GM12875 (cell line): ENCODE results near the gene TNS1.

Source experiments
- H3K4me3 ChIP-seq: one replicate; pipeline ENCODE4 v1.5.1; 2011; ENCODE audit warnings: low read depth, low read length, control low read depth
- TF ChIP-seq, protein P1 (sequence below): IDR thresholded peaks from 2 replicates; pipeline ENCODE4 v1.5.1; 2011; ENCODE audit warnings: low read depth, mild to moderate bottlenecking, control low read depth, inconsistent platforms, low read length, moderate library complexity, borderline replicate concordance; ENCODE audit not compliant: insufficient read depth

The TNS1 gene

DNA sequence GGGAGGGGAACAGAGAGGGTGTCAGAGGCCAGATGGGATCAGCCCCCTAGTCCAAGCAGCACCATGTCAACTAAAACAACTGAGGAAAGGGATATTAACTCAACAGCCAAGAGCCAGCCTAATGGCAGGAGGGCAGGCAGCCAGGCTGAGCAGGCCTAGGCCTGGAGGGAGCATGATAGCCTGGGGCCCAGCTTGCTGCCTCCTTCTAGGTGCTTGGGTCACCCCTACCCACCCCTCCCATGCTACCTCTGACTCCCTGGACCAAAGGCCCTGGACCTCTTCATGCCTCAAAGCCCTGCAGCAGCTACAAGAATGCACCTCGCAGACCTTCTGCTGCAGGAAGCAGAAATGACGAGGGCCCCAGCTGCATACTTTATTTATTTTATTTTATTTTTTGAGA lies 22.1 kb upstream of the TNS1 start:
- TF ChIP-seq, protein P1, sequence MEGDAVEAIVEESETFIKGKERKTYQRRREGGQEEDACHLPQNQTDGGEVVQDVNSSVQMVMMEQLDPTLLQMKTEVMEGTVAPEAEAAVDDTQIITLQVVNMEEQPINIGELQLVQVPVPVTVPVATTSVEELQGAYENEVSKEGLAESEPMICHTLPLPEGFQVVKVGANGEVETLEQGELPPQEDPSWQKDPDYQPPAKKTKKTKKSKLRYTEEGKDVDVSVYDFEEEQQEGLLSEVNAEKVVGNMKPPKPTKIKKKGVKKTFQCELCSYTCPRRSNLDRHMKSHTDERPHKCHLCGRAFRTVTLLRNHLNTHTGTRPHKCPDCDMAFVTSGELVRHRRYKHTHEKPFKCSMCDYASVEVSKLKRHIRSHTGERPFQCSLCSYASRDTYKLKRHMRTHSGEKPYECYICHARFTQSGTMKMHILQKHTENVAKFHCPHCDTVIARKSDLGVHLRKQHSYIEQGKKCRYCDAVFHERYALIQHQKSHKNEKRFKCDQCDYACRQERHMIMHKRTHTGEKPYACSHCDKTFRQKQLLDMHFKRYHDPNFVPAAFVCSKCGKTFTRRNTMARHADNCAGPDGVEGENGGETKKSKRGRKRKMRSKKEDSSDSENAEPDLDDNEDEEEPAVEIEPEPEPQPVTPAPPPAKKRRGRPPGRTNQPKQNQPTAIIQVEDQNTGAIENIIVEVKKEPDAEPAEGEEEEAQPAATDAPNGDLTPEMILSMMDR, result no peak
- no peak overlapping the region for H3K4me3 ChIP-seq

DNA sequence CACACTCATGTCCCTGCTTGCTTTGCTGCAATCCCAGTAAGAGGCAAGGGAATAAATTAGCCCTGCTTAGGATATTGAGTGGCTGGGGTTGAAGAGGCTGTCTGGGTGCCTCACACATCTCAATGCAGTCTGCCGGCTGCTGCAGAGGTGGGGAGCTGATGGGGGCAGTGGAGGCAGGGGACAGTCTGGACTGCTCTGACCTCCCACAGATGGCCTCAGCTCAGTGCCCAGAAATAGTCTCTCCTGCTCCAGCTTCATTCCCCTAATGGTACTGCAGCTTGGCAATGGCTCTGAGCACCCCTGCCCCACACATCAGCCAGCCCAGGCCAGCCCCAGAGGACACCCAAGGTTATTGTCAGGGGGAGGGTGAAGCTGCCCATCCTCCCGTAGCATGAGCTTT lies 21.5 kb upstream of the TNS1 start:
- TF ChIP-seq, protein P1, result no peak
- no peak overlapping the region for H3K4me3 ChIP-seq

DNA sequence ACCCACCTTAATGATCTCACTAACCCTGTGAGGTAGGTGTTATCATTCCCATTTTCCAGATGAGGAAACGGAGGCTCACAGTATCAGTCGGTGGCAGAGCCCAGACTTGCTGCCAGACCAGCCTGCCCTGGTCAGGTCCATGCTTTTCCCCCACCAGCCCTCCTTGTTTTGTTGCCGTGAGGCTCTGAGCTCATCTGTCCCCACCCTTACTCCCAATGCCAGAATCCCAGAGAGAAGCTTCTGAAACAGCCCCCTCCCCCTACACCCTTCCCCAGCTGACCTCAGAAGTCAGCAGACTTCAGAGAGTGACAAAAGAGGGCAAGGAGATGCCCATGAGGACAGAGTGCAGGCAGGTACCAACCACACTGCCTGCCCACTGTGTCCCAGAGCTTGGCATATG lies 20.8 kb upstream of the TNS1 start:
- H3K4me3 ChIP-seq, result no peak overlapping the region
- TF ChIP-seq, protein P1, result no peak

DNA sequence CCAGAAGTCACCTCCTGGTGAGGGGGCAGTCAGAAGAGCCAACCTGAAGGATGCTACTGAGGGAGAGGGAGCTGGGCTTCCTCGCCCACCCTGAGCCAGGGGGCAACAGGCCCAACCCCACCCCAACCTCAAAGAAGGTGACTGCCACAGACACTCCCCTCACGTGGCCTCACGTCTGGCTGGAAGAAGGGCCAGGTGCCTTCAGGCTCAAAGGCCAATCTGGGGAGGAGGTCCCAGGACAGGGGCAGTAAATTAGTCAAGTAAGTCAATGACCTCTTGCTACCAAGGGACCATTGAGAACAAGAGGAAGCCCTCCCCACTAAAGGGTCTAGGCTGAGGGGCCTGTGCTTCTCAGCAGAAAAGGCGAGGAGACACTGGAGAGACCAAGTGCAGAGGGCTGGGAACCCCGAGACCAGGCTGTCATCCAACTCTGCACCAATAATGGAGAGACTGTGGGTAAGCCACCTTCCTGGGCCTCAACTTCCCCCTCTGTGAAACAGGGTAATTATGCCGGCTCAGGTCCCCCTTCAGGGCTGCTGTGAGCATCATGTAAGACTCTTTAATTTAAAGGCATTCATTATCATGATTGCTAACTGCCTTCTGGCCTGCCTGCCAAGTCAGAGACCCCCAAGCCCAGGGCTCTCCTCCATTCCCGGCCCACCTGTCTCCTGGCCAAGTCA lies 20.2 kb upstream of the TNS1 start:
- TF ChIP-seq, protein P1, result no peak
- H3K4me3 ChIP-seq, result no peak overlapping the region

GRCh38 chr2:218022131-218022850 lies 19.5 kb upstream of the TNS1 start:
- TF ChIP-seq, protein P1, result no peak
- H3K4me3 ChIP-seq, result no peak overlapping the region

DNA sequence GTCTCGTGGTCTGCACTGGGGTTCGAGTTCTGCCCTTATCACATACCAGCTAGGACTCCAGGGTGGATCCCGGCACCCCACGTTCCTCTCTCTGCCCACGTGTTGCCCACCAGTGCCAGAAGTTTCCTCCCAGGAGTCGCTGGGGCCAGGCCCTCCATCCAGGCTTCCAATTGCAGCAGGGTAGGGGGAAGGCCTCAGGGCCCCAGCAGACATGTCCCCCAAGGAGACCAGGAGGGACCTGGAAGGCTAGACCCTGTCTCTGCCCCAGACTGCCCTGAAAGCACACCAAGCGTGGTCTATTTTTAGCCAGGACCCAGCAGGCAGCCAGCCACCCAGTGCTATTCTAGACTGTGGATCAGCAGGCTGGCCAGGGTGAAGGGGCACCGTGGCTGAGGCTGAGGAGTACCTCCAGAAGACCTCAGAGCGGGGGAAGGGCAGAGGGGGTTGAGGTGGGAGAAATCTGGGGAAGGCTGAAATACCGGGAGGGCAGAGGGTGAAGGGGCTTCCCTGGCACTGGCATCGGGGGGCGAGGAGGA lies 18.8 kb upstream of the TNS1 start:
- H3K4me3 ChIP-seq, result no peak overlapping the region

More for the DNA sequence above, 18.8 kb upstream of the TNS1 start:
- TF ChIP-seq, protein P1, result no peak
